Panc1 (cell line): Measurements from ENCODE around the gene RELB.

Experiments
- CTCF ChIP-seq: fragments of 450-650 bp; IDR thresholded peaks from 2 replicates; pipeline ENCODE4 v1.5.1; 2017; ENCODE audit warnings: mild to moderate bottlenecking
- POLR2AphosphoS5 ChIP-seq: IDR thresholded peaks from 2 replicates; pipeline ENCODE4 v1.6.1; 2012; ENCODE audit warnings: mild to moderate bottlenecking, low read depth, low read length, moderate library complexity
- SIN3A ChIP-seq: IDR thresholded peaks from 2 replicates; pipeline ENCODE4 v1.6.1; 2012; ENCODE audit warnings: low read depth, mild to moderate bottlenecking, low read length, moderate library complexity, borderline replicate concordance; ENCODE audit not compliant: insufficient read depth
- TCF7L2 ChIP-seq: IDR thresholded peaks from 2 replicates; pipeline ENCODE4 v1.6.1; 2011; ENCODE audit warnings: mild to moderate bottlenecking, low read depth, low read length, inconsistent platforms

- TF ChIP-seq CTCF (no peak), TCF7L2 (no peak), POLR2AphosphoS5 (no peak), SIN3A (no peak)
Measured at GRCh38 chr19:45021971-45022370, 20.7 kb downstream of the RELB start.
